Activated T-helper 1 cell treated with Interleukin-2 at 50 U/mL for 16 hours (primary cell): Measurements from ENCODE around the gene MMP23B.
"Not testable (repeated sequence)": the region's sequence is repeated elsewhere in the genome, so short reads cannot be mapped to it uniquely, and the experiment has no call there.

Experiments
- DNase-seq: peaks from one replicate; pipeline ENCODE4 v3.0.0-alpha.2; 2020; ENCODE audit warnings: low read depth

MMP23B gene

DNA sequence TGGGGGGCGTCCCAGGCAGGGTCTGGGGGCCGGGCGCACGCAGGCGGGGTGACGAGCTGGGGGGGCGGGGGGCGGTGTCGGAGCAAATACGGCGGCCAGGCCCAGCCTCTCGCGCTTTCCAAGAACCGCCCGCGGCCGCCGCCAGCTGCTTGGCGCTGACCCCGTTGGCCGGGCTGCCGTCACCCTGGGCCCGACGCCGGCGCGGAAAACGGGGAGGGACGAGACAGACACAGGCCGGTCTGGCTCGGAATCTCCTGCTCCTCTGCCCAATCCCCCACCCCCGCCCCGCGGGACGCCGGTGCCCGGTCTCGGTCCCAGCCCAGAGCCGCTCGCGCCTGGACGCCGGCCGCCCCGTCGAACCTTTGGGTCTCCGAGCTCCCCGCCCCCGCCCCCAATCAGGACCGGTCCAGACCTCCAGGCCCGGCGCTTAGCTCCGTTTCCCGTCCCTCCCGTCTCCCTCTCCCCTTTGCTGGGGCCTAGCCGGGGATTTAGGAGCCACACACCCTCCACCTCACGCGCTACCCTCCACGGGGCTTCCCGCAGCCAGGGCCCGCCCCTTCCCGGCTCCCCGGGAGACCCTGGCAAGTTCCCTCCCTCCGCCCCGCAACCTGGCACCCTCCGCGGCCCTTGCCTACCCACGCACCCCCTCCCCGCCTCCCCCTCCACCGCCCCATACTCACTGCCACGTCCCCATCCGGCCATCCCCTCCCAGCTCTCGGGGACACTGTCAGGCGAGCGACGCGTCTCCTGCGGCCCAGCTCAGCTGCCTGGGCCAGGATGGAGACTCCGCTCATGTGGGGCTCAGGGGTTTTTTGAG, 800 bp upstream of the MMP23B start:
- no peak for DNase-seq

DNA sequence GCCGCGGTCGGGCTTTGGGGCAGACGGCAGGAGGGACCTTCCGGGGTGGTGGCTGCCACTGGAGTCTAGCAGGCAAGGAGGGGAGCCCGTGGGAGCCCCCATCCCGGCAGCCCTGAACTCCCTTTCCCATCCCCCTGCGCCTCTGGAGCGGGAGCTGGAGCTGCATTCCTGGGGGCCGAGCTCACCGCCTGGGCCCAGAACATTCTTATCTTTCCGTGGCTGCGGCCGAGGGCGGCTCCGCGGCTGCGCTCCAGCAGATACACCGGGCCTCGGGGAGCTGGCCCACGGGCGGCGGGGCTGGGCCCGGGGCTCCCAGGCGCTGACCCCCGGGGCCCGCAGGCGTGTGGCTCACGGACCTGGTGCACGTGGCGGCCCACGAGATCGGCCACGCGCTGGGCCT, 1.4 kb downstream of the MMP23B start:
- DNase-seq: not testable (repeated sequence)

DNA sequence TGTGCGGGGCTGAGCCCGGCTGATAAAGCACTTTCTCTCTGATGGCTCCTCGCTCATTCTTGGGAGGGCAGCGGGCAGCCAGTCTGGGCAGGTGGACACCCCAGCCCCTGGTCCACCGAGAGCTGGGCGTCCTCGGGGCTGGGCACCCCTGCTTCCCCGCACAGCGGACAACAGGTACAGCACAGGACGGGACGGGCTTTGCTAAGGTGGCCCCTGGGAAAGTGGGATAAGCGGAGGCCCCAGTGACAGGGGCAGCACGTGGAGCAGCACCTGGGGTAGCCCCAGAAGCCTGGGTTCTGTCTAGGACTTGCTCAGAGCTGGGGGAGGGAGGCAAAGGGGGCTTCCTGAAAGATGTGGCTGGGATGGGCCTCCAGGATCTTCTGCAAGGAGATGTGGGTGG, 2.6 kb downstream of the MMP23B start:
- not testable (repeated sequence) for DNase-seq

DNA sequence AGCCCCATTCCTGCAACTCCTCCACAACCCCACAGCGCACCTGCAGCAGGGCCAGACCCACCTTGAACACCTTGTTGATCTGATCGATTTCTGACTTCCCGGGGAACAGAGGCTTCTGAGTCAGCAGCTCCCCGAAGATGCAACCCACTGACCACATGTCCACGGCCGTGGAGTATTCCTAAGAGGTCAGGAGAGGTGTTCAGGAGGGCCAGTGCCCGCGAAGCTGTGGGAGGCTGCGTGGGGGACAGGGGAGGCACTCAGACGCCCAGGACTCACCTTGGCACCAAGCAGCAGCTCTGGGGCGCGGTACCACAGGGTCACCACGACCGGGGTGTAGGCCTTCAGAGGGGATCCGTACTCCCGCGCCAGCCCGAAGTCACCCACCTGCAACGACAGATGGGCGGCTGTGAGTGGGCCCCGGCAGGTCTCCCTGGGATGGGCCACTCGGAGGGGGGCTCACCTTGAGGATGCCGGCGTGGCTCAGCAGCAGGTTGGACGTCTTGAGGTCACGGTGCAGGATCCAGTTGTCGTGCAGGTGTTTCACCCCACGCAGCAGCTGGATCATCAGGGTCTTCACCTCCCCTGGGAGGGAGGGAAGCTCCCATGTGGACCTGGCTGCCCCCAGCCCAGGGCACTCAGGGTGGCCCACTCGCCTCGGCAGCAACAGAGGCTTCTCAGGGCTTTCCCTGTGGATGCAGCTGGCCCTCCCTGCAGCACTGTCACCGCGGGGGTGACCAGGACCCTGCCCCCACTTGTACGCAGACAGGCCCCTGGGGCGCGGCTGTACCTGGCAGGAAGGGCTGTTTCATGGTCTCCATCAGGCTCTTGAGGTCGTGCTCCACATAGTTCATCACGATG, 4.9 kb downstream of the MMP23B start:
- not testable (repeated sequence) for DNase-seq

DNA sequence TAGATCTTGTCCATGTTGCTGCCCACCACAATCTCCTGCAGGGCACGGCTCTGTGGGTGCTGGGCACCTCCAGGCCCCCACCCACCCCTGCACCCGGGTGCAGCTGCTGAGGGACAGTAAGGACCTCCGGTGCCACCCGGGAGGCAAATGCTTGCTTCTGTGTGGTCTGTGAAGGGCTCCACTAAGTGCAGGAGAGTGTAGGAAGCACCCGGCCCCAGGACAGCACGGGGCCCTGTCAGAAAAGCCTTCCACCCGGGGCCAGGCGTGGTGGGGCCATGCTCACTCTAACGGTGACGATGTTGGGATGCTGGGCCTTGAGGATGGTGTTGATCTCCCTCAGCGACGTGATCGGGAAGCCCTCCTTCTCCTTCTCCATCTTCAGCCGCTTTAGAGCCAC, 5.5 kb downstream of the MMP23B start:
- not testable (repeated sequence) for DNase-seq

DNA sequence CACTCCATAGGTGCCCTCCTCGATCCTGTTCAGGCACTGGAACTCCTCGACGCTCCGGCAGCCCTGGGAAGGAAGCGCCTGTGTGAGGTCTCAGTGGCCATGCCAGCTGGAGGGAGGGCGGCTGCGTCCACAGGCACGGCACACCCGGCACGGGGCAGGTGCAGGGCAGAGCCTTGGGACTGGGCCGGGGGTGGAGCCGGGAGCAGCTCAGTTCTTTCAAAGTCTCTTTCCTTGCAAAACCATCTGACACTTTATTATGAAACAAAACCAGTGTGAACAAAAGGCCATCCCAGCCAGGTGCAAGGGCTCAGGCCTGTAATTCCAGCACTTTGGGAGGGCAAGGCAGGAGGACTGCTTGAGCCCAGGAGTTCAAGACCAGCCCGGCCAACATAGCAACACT, 6.6 kb downstream of the MMP23B start:
- DNase-seq: not testable (repeated sequence)

DNA sequence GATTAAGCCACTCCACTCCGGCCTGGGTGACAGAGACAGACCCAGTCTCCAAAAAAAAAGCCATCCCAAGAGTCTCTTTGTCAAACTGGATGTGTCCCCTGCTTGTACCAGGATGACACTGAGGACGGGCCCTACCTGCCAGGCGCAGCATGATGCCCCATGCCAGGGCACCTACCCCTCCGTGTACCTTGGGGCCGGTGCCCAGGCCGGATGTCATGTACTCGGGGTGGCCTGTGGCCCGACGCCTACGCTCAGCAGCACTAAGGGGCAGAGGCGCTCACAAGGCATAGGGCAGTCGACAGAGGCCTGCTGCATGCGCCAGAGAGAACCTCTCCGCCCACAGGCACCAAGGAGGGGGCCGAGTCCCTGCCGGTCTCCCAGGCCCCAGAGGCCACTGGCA, 7.4 kb downstream of the MMP23B start:
- DNase-seq: not testable (repeated sequence)

DNA sequence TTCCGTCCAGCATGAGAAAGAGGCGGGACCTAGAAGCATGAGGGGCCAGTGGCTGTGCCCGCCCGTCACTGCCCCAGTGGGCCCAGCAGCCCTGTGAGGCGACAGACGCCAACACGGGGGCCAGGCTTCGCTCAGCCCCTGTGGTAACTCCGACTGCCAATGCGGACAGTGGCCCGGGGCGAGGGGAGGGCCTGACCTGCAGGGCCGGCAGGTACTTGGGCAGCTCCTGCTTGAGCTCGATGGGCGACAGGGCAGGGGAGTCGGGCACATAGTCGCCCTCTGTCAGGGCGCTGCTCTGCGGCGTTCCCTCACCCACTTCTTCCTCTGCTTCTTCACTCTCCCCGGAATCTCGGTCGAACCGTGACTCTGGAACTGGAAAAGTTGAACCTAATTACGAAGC, 8.1 kb downstream of the MMP23B start:
- DNase-seq: not testable (repeated sequence)

DNA sequence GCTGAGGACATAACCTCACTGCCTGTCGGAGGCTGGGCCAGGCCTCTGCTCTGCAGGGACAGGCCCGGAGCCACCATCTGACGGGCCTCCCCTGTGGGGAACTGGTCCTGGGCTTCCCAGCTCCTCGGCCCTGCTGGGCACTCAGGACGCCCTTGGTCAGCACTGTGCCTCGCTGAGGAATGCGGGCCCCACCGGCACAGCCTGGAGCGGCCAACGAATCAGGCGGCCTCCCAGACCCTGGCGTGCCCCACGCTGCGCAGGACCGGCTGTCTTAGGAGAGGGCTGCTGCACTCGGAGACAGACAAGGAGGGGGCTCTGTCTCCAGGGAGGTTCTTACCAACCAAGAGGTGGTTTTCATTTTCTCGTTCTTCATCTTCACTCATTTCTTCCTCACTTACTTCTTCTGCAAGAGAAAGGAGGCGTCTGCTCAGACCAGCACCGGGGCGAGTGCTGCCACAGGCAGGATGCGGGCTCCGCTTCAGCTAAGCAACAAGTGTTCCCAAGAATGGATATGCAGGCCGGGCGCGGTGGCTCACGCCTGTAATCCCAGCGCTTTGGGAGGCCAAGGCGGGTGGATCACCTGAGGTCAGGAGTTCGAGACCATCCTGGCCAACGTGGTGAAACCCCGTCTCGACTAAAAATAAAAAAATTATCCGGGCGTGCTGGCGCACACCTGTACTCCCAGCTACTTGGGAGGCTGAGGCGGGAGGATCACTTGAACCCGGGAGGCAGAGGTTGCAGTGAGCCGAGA, 8.9 kb downstream of the MMP23B start:
- DNase-seq: not testable (repeated sequence)

DNA sequence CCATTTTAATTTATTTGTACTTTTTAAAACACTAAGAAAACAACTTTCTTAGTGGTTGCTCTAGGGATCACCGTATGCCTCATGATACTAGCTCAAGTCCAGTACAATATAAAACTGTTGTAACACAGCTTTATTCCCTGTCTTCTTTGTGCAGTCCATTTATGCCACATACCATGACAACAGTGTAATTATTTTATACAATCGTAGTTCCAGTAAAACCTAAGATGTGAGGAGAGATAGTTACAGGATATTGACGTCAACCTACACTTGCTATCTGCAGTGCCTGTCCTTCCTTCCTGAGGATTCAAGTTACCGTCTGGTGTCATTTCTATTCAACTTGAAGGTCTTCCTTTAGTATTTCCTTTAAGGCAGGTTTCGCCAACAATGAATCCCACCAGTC, 14.4 kb downstream of the MMP23B start:
- not testable (repeated sequence) for DNase-seq

DNA sequence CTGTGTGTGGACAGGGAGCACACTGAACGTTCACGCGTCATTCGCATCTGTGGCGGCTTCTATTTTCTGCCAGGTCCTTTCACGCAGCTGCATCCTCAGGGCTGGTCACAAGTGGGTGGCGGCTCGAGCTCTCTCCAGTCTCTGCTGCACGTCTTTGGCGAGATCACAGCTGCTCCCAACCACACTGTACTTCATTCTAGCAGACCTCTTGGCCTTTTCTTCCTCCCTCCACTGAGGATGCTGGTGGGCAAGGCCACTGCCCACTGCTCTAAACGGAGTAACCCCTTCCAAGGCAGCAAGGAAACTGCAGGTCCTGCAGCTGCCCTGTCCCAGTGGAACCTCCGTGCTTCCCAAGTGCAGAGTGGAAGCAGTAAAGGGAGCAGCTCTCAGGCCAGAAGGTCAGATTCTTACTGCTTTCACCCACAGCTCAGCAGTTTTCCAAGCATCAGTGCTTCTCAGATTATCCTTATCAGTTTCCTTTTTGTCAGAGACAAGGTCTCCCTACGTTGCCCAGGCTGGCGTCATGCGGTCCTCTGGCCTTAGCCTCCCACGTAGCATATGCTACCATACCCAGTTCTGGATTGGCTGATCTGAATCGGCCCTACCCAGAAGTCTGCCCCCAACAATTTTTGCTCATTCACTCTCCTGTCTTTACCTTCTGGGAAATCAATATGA, 15.7 kb downstream of the MMP23B start:
- not testable (repeated sequence) for DNase-seq

DNA sequence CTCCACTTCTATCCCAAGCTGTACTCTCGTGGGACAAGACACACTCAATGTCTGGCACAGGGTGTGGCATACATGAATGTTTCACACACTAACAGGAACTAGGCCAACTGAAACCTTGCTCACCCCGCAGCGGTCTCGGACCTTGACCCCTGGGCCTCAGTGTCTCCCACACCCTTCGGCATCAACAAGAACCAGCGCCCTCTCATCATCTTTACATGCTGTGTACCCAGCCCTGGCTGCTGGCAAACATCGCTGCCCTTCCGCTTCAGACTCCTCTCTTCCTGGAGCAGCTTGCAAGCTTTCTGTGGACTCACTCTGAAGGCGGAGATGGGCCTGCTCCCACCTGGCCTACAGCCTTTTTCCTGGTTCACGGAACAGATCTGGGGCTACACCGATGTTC, 16.3 kb downstream of the MMP23B start:
- DNase-seq: not testable (repeated sequence)

DNA sequence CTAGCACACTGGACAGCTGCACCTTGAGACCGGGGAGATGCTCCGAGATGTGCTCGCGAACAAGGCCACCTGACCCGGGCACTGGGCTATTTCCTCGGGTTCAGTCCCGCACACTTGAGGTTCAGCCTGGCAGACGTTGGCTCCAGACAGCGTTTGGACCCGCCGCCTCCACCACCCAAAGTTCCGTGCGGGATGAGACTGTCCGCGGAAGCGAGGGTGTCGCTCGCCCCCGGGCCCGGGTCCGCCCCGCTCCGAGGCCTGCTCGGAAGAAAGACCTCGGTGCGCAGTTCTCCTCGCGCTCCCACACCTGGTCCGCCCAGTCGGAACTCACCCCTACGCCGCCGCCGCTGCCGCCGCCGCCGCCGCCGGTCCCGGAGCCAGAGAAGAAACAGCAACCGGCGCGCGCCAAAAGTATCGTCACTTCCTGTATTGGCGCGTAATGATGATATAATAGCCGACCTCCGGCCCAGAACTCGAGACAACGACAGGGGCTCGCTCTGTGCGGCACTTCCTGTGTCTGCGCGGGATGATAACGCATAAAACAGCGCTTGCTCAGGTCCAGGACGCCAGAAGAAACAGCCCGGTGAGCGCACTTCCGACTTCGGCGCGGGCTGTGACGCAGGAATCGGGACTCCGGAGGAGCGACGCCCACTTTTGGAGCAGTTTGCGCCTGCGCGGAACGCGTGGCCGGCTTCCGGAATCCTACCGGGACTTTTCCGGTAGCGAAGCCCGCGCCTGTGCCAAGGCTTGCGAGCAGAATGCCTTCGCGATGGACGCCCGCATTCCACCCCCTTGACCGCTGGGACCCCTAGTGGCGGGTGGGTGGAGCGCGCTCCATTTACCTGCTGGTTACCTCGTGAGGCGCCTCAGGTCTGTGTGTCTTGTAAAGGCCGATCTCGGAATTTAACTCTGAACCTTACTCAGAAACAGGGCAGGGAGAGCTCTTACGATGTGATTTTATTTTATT, 26.9 kb downstream of the MMP23B start, which contains the start of gene CDK11B:
CDK11B (minus strand) TSS at position 422 of the 967 bp plus-strand sequence. CDS start 1,519 bp downstream, outside the sequence.
- DNase-seq: peak; percentile 95

DNA sequence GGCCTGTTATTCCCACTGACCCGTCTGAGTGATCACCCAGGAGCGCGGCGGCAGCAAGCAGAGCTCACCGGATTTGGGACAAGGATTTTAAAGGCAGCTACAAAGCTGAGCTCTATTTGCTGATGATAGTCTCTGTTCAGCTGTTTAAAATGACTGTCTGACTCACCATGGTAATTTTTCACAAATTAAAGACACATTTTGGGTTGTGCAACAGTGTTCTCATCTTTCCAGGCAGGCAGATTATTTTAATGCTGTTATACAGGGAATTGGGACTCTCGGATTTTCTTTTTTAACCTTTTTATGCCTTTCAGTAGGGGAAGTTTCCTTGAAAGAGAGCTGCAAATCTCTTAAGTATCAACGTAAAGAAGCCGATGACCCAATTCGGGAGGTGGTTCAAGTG, 30.4 kb downstream of the MMP23B start:
- not testable (repeated sequence) for DNase-seq

DNA sequence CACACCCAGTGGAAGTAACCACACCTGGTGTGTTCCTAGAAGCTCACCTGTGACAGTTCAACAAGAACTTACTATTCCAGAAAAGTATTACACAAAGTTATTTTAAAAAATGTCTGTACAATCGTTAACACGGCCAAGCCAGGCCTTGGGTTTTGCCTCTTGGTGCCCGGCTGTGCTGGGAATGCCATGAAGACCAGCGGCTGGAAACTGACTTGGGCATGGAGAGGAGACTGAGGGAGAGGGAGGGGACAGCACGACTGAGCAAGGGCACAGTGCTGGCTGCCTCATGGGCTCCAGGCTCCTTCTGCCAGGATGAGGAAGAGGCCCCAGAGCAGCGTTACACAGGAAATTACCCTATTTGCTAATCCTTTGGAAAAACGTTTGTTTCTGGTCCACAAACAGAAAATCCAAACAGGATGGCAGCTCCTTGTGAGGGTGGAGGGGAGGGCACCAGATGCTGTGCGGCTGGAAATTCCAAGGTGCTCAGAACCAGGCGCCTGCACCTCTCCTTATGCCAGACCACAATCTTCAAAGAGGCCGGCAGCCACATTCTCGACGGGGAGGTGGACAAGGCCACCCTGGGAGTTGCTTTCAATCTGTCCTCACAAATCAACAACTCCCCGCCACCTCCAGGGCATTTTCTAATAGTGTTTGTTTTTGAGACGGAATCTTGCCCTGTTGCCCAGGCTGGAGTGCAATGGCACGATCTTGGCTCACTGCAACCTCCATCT, 31.0 kb downstream of the MMP23B start:
- not testable (repeated sequence) for DNase-seq

DNA sequence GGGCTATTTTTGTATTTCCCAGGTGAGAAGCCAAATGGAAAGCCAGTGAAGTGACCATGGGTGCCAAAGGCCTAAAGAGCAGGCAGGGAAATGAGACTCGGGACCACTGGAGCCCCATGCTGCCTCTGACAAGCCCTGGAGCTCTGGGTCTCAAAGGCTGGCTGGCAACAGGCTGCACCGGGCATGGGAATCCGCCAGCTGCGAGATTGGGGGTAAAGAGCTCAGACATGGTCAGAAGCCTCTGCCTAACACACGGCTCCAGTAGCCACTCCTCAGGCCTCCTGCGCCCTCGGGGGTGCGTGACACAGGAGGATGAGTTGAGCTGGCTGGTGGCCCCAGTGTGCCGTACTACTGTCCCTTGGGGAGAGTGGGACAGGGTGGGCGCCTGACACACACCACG, 32.3 kb downstream of the MMP23B start:
- not testable (repeated sequence) for DNase-seq

DNA sequence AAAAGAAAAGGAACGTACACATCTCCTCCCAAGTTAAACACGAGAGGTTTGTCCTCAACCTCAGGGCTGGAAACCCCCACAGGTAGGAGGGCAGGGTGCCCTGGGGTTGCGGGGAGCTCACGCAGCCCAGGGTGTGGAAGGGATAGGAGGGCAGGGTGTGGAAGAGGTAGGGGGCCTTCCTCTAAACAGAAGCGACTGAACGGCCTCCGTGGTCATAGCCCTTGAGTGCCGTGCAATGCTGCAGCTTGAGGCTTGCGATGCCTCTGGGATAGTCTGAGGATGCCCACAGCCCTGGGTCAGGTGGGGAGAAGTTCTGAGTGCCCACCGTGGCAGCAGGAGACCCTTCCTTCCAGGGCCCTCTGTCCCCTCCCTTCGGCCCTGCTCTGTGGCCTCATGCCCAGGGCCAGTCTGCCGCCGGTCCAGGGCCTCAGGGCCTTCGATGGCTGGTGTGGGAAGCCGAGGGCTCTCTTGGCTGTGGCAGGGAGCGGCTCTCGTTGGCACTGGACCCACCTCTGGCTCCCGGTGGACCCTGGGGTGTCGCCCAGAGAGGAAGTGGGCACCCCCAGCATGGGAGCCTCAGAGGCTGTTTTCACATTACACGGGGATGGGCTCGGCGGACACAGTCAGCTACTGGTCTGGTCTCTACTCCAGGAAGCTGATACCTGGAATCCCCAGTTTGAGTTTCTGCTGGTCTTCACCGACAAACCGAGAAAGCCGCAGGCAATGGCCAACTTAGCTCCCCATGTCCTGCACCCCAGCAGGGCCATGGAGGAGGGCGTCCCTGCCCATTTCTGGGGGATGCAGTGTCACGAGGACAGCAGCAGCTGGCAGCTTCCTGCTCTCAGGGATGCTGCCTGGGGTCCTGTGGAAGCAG, 33.2 kb downstream of the MMP23B start:
- no peak for DNase-seq

DNA sequence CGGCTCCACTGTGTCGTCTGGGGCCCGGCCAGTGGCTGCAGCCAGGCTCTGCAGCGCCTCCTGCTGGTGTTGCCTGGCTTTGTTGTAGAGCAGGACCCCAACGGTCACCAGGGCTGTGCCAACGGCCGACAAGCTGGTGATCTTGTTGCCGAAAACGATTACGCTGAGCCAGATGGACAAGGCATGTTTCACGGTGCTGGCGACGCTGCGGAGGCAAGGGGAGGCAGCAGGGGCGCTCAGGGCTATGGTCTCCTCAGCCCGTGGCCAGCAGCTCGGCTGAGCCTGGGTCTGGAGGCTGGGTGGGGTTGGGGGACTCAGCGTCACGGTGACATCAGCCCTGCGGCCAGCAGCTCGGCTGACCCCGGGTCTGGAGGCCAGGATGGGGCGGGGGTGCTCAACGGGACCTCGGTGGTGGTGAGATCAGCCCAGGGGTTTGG, 33.9 kb downstream of the MMP23B start:
- peak; percentile 15 for DNase-seq

DNA sequence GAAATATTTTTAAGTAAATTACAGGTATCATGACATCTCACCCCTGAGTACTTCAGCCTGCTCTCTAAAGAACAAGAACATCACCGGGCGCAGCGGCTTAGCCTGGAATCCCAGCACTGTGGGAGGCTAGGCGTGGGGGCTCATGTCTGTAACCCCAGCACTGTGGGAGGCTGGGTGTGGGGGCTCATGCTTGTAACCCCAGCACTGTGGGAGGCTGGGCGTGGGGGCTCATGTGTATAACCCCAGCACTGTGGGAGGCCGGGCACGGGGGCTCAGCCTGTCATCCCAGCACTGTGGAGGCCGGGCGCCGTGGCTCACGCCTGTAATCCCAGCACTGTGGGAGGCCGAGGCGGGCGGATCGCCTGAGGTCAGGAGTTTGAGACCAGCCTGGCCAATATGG, 34.6 kb downstream of the MMP23B start:
- no peak for DNase-seq
